ENCODE data around the gene LRRC15.

DNA sequence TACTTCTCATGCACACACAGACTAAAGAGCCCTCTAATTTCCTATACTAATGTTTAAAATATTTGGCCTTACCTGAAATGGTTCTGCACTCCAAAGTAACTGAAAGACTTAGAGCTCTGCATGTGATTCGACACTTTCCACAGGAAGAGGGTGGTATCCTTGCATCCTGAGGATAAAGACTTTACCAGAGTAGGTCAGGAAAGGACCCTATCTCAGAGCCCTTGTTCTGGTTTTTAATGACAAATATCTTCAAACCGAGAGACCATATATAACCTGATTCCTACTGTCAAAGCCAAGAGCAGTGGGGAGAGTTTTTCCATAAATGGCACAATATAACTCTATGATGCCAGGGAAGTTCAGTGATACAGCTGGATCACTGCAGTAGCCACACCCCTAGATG is 29.6 kb upstream of the LRRC15 start, which contains the start of gene GP5:
- TF ChIP-seq, protein P1, sequence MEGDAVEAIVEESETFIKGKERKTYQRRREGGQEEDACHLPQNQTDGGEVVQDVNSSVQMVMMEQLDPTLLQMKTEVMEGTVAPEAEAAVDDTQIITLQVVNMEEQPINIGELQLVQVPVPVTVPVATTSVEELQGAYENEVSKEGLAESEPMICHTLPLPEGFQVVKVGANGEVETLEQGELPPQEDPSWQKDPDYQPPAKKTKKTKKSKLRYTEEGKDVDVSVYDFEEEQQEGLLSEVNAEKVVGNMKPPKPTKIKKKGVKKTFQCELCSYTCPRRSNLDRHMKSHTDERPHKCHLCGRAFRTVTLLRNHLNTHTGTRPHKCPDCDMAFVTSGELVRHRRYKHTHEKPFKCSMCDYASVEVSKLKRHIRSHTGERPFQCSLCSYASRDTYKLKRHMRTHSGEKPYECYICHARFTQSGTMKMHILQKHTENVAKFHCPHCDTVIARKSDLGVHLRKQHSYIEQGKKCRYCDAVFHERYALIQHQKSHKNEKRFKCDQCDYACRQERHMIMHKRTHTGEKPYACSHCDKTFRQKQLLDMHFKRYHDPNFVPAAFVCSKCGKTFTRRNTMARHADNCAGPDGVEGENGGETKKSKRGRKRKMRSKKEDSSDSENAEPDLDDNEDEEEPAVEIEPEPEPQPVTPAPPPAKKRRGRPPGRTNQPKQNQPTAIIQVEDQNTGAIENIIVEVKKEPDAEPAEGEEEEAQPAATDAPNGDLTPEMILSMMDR (IDR thresholded peaks at IDR 0.05) = no peak
- no peak for TF ChIP-seq POLR2AphosphoS5 (IDR thresholded peaks at IDR 0.05)
